HL-60 (cell line): ENCODE measurements around the gene ATP9B.

Experiments used
- GABPA ChIP-seq: IDR thresholded peaks from 2 replicates; pipeline ENCODE4 v1.6.1; 2012; ENCODE audit warnings: low read depth
- POLR2AphosphoS5 ChIP-seq: IDR thresholded peaks from 2 replicates; pipeline ENCODE4 v1.6.1; 2012; ENCODE audit warnings: low read depth
- REST ChIP-seq: IDR thresholded peaks from 2 replicates; pipeline ENCODE4 v1.6.1; 2012; ENCODE audit warnings: low read depth; ENCODE audit not compliant: insufficient replicate concordance
- TF ChIP-seq, protein P1 (sequence below): IDR thresholded peaks from one replicate; pipeline ENCODE4 v1.5.1; 2011; ENCODE audit warnings: low read length, control low read depth, inconsistent platforms; ENCODE audit not compliant: insufficient read depth

GRCh38 chr18:79106084-79106483 is 36.9 kb downstream of the ATP9B start:
- TF ChIP-seq, protein P1, sequence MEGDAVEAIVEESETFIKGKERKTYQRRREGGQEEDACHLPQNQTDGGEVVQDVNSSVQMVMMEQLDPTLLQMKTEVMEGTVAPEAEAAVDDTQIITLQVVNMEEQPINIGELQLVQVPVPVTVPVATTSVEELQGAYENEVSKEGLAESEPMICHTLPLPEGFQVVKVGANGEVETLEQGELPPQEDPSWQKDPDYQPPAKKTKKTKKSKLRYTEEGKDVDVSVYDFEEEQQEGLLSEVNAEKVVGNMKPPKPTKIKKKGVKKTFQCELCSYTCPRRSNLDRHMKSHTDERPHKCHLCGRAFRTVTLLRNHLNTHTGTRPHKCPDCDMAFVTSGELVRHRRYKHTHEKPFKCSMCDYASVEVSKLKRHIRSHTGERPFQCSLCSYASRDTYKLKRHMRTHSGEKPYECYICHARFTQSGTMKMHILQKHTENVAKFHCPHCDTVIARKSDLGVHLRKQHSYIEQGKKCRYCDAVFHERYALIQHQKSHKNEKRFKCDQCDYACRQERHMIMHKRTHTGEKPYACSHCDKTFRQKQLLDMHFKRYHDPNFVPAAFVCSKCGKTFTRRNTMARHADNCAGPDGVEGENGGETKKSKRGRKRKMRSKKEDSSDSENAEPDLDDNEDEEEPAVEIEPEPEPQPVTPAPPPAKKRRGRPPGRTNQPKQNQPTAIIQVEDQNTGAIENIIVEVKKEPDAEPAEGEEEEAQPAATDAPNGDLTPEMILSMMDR: no peak
- TF ChIP-seq GABPA (no peak), POLR2AphosphoS5 (no peak), REST (no peak)
